ENCODE data around the gene MEGF6. TPM values are rescaled to one million over a fixed set of nuclear protein-coding genes. Genes with fewer than 3 reads are reported as not detected.
A peak's percentile ranks its signal among the peaks of the same experiment; 100 is the strongest.

Gene MEGF6
- total and polyA plus RNA-seq, 2 of the 8 experiments (the other 6 are each of a cell fraction or from before 2014, with no cell fraction given): 4.1 to 14.8 TPM

DNA sequence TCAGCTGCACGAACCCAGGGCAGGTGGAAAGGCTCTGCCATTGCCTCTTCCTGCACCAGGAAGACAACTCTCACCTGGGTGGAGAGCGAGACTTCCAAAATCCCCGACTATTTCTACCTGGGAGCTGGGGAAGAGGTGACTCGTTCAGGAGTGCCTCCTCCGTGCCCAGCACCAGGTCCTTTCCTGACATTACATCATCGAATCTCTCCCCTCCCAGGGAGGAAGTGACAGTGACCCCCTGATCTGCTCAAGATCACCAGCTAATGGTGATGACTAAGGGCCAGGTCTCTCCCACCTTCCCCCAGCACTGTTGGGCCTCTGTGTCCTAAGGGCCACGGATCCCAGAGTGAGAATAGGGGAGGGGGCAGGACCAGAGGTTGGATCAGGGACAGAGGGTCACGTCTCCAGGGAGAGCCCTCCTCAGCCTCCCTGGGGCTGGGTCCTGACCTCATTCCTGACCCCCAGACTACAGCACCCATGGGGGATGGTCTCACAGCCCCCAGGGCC lies 6.8 kb downstream of the MEGF6 start:
- FAIRE-seq (no peak), DNase-seq (ENCODE audit: low read depth in 1 of 2, low spot score in 2 of 2) (no peak)
- H2AK5ac ChIP-seq (ENCODE audit: low read depth, low read length): peak overlapping the region; percentile 96; the same call in 1 of the 2 replicates
- no peaks in the 10 kb centered on the region for H3K27me3 ChIP-seq (replicated peaks in 1 of 4; ENCODE audit: control insufficient read depth in 3 of 4, extremely low read depth in 1 of 4, insufficient read depth in 3 of 4, low read length in 3 of 4)
- H3K23me2 ChIP-seq (ENCODE audit: low read depth, low read length): peaks cover 8% of the 10 kb centered on the region; the same call in 1 of the 2 replicates
- no peak for TF ChIP-seq RBBP5 (IDR thresholded peaks at IDR 0.05; ENCODE audit: borderline replicate concordance, low read depth, low read length)
- TF ChIP-seq EGR1 (IDR thresholded peaks at IDR 0.05; ENCODE audit: borderline replicate concordance, low read depth, low read length): no peak
- no peak for TF ChIP-seq NRF1 (IDR thresholded peaks at IDR 0.05; ENCODE audit: low read depth, low read length)
- TF ChIP-seq, protein P1, sequence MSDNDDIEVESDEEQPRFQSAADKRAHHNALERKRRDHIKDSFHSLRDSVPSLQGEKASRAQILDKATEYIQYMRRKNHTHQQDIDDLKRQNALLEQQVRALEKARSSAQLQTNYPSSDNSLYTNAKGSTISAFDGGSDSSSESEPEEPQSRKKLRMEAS (IDR thresholded peaks at IDR 0.05): no peak
- no peak for TF ChIP-seq GTF2F1 (IDR thresholded peaks at IDR 0.05; ENCODE audit: borderline replicate concordance, low read depth, low read length)
- TF ChIP-seq GABPA (IDR thresholded peaks at IDR 0.05; ENCODE audit: borderline replicate concordance, insufficient read depth, low read length): no peak
- TF ChIP-seq, protein P2, sequence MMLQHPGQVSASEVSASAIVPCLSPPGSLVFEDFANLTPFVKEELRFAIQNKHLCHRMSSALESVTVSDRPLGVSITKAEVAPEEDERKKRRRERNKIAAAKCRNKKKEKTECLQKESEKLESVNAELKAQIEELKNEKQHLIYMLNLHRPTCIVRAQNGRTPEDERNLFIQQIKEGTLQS (IDR thresholded peaks at IDR 0.05; ENCODE audit: insufficient read depth, low read depth, low read length): no peak
- TF ChIP-seq, protein P3, sequence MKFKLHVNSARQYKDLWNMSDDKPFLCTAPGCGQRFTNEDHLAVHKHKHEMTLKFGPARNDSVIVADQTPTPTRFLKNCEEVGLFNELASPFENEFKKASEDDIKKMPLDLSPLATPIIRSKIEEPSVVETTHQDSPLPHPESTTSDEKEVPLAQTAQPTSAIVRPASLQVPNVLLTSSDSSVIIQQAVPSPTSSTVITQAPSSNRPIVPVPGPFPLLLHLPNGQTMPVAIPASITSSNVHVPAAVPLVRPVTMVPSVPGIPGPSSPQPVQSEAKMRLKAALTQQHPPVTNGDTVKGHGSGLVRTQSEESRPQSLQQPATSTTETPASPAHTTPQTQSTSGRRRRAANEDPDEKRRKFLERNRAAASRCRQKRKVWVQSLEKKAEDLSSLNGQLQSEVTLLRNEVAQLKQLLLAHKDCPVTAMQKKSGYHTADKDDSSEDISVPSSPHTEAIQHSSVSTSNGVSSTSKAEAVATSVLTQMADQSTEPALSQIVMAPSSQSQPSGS (IDR thresholded peaks at IDR 0.05; ENCODE audit: low read length): no peak
- H2BK120ac ChIP-seq (replicated peaks; ENCODE audit: low read depth, low read length): no peak overlapping the region
- 88% methylated on average over 8 of the region's 8 CpGs; no CpG with 5 or more reads in 1 of the 2 experiments for WGBS, 2 experiments (ENCODE audit: extremely low coverage in 1 of 2, insufficient coverage in 1 of 2, insufficient read length in 1 of 2, insufficient replicate concordance in 2 of 2, low coverage in 1 of 2, low lambda C conversion rate in 2 of 2, missing lambda C conversion rate in 1 of 2)
- no peak overlapping the region for H3K9ac ChIP-seq (replicated peaks in 1 of 4; ENCODE audit: extremely low read depth in 1 of 4, low read depth in 3 of 4, low read length in 3 of 4)
- H4K5ac ChIP-seq (ENCODE audit: insufficient read length, low read depth, low read length): no peak overlapping the region
- no peak overlapping the region for H3K4me2 ChIP-seq (ENCODE audit: insufficient read depth in 1 of 2, low read depth in 2 of 2, low read length in 2 of 2)
- H3K27ac ChIP-seq (ENCODE audit: low read depth, low read length): no peak overlapping the region
- H2BK20ac ChIP-seq (ENCODE audit: low read length): no peak overlapping the region
- no peak overlapping the region for H3K56ac ChIP-seq (replicated peaks; ENCODE audit: insufficient read length, low read depth, low read length)
- ChIA-PET CTCF (ENCODE audit: partially characterized antibody) (interaction anchor here (1.1 to 5.6 kb wide), 5 partner anchors 13 to 86 kb away, joined by 3 to 28 read pairs (median 4); no protein-coding TSS in a partner anchor), POLR2A (ENCODE audit: partially characterized antibody) (interaction anchor here (1.3 kb wide), 1 partner anchor 11 kb away, joined by 4 read pairs; no protein-coding TSS in a partner anchor)
- no peaks in the 10 kb centered on the region; a peak in 1 of 8 replicates for H3K36me3 ChIP-seq (ENCODE audit: control insufficient read depth in 2 of 4, insufficient read depth in 4 of 4, low read length in 3 of 4)
- peak overlapping the region; percentile 52; the same call in 1 of the 2 replicates for H2BK5ac ChIP-seq (ENCODE audit: low read depth, low read length)
- no peak overlapping the region for H2BK15ac ChIP-seq (ENCODE audit: low read length)
- H3K79me2 ChIP-seq (ENCODE audit: control insufficient read depth in 1 of 2, insufficient read depth in 2 of 2, low read length in 2 of 2): peaks cover 0 to 14% of the 10 kb centered on the region in 2 experiments; a peak in 3 of 4 replicates
- no peak overlapping the region for H3K4ac ChIP-seq (replicated peaks; ENCODE audit: insufficient read length, low read depth, low read length)
- H3K23ac ChIP-seq (ENCODE audit: insufficient read length): no peak overlapping the region
- H3K79me1 ChIP-seq (ENCODE audit: low read depth, low read length): peaks cover 2% of the 10 kb centered on the region
- H3K4me1 ChIP-seq (replicated peaks in 1 of 4; ENCODE audit: control insufficient read depth in 3 of 4, insufficient read depth in 4 of 4, low read length in 3 of 4): peaks cover 0 to 7% (median 3%) of the 10 kb centered on the region in 4 experiments; a peak in 5 of 7 replicates
- H3K18ac ChIP-seq (ENCODE audit: extremely low read depth, low read length): no peak overlapping the region
- H4K8ac ChIP-seq (ENCODE audit: extremely low read depth, insufficient read depth, low read length): no peak overlapping the region
- H3K4me3 ChIP-seq (ENCODE audit: extremely low read depth in 1 of 4, insufficient read depth in 2 of 4, low read depth in 3 of 4, low read length in 4 of 4): no peak overlapping the region
- no peak overlapping the region for H2BK12ac ChIP-seq (ENCODE audit: low read depth, low read length)
- H4K20me1 ChIP-seq (replicated peaks in 1 of 2; ENCODE audit: control insufficient read depth in 1 of 2, insufficient read depth in 2 of 2, low read length in 2 of 2): peaks cover 0 to 8% of the 10 kb centered on the region in 2 experiments
- no peak overlapping the region for H3K14ac ChIP-seq (ENCODE audit: insufficient read length)
- no peak overlapping the region for H2AFZ ChIP-seq (ENCODE audit: low read length)
- peak overlapping the region; percentile 61 for H4K91ac ChIP-seq (replicated peaks; ENCODE audit: insufficient read length, low read length)
- H3K9me3 ChIP-seq (ENCODE audit: insufficient read depth in 2 of 2, low read depth in 1 of 2, low read length in 1 of 2): no peaks in the 10 kb centered on the region; a peak in 1 of 4 replicates

All from H1 (cell line).